GM21619 (cell line): ENCODE measurements around the gene MUC5AC.

ENCODE experiments used
- ATAC-seq: cut with Tn5 transposase; IDR thresholded peaks from one replicate; pipeline ENCODE4 v1.9.1; 2021; ENCODE audit not compliant: unreplicated experiment

The MUC5AC gene

GRCh38 chr11:1193326-1194230 lies 35.8 kb downstream of the MUC5AC start:
- ATAC-seq, result no peak

DNA sequence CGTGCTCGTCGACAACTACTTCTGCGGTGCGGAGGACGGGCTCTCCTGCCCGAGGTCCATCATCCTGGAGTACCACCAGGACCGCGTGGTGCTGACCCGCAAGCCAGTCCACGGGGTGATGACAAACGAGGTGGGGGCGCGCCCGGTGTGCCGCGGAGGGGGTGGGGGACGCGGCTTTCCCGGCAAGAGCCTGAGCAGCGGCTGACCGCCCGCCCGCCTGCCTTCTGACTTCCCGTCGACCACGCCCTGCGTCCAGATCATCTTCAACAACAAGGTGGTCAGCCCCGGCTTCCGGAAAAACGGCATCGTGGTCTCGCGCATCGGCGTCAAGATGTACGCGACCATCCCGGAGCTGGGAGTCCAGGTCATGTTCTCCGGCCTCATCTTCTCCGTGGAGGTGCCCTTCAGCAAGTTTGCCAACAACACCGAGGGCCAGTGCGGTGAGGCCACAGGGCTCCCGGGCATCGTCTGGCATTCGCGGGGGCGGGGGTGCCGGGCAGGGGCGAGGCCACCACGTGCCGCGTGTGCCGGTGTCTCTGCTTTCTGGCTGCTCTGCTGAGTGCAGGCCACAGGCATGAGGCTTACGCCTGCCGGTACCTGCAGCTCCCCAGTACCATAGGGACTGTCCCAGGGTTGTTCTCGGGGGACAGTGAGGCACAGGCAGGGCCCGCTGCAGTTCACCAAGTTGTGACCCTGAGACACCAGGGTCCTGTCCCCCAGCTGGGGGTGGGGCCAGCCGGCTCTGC lies 36.7 kb downstream of the MUC5AC start:
- ATAC-seq, result no peak

- ATAC-seq, result no peak
These were observed 37.4 kb downstream of the MUC5AC start for GRCh38 chr11:1194977-1195681.

- ATAC-seq, result no peak
These were observed 38.1 kb downstream of the MUC5AC start for GRCh38 chr11:1195682-1196515.

DNA sequence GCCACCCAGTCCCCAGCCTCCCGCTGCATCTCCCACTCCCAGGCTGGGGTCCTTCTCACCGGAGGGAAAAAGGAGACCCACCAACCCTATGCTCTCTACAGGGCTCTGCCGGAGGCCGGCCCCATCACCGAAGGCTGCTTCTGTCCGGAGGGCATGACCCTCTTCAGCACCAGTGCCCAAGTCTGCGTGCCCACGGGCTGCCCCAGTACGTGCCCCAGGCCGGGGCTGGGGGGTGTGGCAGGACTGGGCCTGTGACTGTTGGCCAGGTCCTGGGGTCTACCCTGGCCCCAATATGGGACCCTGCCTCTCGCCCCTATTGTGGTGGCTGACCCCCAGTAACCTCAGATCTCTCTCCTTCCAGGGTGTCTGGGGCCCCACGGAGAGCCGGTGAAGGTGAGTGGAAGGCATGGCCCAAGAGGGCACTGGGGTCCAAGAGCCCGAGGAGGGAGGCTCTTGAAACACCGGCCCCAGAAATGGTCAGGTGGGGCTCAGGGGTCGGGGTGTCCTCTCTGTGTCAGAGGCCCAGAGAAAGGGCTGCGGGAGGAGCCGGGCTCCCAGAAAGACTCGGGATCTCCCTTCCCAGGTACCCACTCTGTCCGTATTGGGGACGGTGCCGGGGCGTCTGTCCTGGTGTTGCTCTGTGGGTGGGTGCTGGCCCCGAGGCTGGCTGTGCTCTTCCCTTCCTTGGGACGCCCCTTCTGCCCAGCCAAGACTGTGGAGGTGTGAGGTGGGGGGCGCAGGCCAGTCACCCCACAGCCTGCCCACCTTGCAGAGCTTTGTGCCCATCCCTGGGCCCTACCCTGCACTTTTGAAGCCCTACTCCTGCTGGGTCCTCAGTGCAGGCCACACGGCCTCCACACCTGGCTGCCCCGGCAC lies 39.0 kb downstream of the MUC5AC start:
- ATAC-seq, result no peak

DNA sequence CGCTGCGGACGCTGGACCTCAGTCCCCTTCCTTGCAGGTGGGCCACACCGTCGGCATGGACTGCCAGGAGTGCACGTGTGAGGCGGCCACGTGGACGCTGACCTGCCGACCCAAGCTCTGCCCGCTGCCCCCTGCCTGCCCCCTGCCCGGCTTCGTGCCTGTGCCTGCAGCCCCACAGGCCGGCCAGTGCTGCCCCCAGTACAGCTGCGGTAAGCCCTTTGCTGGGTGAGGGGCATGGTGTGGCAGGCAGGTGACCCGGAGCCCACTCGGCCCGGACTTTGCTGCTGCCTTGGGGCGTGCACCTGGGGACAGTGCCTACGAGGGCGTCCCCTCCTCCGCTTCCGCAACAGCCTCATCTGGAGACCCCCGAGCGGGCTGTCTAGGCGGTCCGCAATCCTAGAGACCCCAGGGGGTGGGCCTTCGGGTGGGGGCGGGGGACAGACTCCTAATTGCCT lies 39.7 kb downstream of the MUC5AC start:
- no peak for ATAC-seq

- no peak for ATAC-seq
These were observed 40.3 kb downstream of the MUC5AC start for GRCh38 chr11:1197886-1198560.

GRCh38 chr11:1198561-1199240 lies 40.9 kb downstream of the MUC5AC start:
- ATAC-seq, result no peak

DNA sequence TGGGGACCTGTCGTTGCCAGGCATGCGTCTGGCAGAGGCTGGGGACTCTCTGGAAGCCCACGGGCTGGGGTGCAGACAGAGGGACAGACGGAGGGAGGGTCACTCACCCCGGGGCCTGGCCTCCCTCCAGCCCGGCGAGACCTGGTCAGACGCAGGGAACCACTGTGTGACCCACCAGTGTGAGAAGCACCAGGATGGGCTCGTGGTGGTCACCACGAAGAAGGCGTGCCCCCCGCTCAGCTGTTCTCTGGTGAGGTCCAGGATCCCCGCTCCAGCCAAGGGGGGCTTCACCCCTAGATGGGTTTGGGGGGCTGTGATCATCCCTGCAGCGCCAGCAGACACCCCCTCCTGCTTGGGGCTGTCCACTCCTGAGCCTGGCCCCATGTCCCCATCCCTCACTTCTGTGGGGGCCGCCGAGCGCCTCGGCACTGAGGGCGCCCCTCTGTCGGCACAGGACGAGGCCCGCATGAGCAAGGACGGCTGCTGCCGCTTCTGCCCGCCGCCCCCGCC lies 41.5 kb downstream of the MUC5AC start:
- no peak for ATAC-seq

DNA sequence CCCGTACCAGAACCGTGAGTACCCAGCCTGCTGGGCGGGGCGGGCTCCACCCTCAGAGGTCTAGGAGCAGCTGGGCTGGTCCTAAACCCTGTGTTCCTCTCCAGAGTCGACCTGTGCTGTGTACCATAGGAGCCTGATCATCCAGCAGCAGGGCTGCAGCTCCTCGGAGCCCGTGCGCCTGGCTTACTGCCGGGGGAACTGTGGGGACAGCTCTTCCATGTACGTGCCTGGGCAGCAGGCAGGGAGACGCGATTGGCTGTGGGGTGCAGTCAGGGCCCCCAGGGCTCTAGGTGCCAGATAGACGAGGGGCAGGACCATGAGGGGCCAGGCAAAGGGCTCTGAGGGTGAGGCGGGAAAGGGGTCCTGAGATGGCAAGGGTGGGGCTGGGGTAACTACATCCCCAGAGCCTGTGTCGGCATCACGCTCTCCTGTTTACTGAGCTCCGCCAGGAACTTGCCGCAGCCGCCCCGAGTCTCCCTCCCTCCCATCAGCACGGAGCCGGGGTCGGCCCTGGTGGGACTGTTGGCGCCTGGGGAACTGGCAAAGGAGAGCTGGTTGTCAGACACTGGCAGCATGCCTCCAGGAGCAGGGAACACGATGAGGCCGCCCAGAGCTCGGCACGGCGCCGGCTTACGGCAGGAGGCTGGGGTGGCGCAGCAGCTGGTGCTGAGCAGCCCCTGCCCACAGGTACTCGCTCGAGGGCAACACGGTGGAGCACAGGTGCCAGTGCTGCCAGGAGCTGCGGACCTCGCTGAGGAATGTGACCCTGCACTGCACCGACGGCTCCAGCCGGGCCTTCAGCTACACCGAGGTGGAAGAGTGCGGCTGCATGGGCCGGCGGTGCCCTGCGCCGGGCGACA lies 42.2 kb downstream of the MUC5AC start:
- no peak for ATAC-seq

DNA sequence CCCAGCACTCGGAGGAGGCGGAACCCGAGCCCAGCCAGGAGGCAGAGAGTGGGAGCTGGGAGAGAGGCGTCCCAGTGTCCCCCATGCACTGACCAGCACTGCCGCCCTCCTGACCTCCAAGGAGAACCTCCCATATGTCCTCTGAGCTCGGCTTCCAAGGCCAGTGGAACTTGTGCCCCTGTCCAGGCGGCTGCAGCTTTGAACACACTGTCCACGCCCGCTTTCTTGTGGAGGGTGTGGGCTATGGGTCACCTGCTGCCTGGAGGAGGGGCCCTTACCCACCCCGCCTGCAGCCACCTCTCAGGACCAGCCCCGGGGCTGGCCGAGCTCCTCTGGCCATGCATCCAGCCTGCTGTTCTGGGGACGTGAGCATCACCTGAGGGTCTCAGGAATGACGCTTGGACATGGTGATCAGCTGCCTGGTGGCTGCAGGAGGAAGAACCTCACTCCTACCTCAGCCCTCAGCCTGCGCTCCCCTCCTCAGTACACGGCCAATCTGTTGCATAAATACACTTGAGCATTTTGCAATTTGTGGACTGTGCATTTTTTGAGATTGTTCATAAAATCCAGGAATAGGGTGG lies 42.9 kb downstream of the MUC5AC start:
- ATAC-seq, result no peak

DNA sequence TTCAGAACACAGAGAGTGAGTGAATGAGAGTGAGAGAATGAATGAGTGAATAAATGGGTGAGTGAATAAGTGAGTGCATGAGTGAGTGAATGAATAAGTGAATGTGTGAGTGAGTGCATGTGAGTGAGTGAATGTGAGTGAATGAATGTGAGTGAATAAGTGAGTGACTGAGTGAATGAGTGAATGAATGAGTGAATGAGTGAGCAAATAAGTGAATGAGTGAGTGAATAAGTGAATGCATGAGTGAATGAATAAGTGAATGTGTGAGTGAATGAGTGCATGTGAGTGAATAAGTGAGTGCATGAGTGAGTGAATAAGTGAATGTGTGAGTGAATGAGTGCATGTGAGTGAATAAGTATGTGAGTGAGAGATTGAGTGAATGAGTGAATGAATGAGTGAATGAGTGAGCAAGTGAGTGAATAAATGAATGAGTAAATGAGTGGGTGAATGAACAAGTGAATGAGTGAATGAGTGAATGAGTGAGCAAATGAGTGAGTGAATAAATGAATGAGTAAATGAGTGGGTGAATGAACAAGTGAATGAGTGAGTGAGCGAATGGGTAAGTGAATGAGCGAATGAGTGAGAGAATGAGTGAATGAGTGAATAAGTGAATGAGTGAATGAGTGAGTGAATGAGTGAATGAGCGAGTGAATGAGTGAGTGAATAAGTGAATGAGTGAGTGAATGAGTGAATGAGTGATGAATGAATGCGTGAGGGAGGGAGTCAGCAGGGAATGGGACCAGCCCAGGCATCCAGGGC lies 43.8 kb downstream of the MUC5AC start:
- no peak for ATAC-seq

DNA sequence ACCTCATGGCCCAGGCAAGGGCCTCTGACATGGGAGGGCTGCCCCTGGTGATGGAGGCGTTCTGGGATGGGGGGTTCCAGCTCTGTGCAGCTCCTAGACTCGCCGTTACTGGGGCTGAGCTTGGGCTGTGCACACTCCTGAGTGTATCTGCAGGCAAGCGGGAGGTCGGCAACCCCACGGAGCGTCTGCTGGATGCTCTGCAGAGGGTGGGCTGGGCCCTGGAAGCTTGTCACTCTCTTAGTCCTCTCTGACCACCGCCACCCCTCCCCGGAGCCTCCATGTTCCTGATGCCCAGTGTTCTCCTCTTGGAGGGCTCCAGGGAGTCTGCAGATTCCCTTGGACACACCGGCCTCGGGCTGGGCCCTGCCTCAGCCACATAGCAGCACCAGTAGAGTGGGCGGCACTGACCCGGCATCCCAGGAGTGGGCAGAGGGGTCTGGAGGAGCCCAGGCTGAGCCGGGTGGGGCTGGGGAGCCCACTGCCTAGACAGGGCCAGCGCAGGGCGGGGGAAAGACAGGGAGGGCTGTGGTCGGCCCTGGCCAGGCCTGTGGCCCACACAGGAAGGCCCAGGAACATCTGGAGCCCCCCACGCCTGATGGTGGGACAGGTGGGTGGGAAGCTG lies 44.5 kb downstream of the MUC5AC start:
- no peak for ATAC-seq

GRCh38 chr11:1202776-1203504 lies 45.2 kb downstream of the MUC5AC start:
- no peak for ATAC-seq
